NB4 (cell line): ENCODE results near the gene FOXO4.

Experiments used
- DNase-seq: peaks from one replicate; pipeline ENCODE4 v3.0.0; 2010; ENCODE audit warnings: low read depth
- H3K4me3 ChIP-seq: one replicate; pipeline ENCODE4 v1.5.1; 2011; ENCODE audit warnings: mild to moderate bottlenecking, low read depth, low read length, moderate library complexity
- MAX ChIP-seq: IDR thresholded peaks from 2 replicates; pipeline ENCODE4 v1.6.1; 2011; ENCODE audit warnings: low read depth, low read length
- MYC ChIP-seq: IDR thresholded peaks from 2 replicates; pipeline ENCODE4 v1.6.1; 2011; ENCODE audit warnings: low read depth, low read length
- POLR2A ChIP-seq: IDR thresholded peaks from 2 replicates; pipeline ENCODE4 v1.6.1; 2011; ENCODE audit warnings: mild to moderate bottlenecking; ENCODE audit not compliant: insufficient read length; ENCODE audit errors: extremely low read depth
- TF ChIP-seq, protein P1 (sequence below): IDR thresholded peaks from one replicate; pipeline ENCODE4 v1.5.1; 2012; ENCODE audit warnings: low read depth, low read length

Gene FOXO4

GRCh38 chrX:71095981-71096759 lies 519 bp downstream of the FOXO4 start:
- H3K4me3 ChIP-seq, result peak overlapping the region; percentile 70
- DNase-seq, result peak; percentile 78
- no peak for TF ChIP-seq POLR2A
- TF ChIP-seq, protein P1, sequence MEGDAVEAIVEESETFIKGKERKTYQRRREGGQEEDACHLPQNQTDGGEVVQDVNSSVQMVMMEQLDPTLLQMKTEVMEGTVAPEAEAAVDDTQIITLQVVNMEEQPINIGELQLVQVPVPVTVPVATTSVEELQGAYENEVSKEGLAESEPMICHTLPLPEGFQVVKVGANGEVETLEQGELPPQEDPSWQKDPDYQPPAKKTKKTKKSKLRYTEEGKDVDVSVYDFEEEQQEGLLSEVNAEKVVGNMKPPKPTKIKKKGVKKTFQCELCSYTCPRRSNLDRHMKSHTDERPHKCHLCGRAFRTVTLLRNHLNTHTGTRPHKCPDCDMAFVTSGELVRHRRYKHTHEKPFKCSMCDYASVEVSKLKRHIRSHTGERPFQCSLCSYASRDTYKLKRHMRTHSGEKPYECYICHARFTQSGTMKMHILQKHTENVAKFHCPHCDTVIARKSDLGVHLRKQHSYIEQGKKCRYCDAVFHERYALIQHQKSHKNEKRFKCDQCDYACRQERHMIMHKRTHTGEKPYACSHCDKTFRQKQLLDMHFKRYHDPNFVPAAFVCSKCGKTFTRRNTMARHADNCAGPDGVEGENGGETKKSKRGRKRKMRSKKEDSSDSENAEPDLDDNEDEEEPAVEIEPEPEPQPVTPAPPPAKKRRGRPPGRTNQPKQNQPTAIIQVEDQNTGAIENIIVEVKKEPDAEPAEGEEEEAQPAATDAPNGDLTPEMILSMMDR, result no peak
- TF ChIP-seq MYC, result no peak
- TF ChIP-seq MAX, result no peak

DNA sequence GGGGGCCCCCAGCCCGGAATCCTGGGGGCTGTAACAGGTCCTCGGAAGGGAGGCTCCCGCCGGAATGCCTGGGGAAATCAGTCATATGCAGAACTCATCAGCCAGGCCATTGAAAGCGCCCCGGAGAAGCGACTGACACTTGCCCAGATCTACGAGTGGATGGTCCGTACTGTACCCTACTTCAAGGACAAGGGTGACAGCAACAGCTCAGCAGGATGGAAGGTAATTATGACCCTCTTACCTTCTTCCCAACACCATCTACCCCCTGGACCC lies 1.0 kb downstream of the FOXO4 start:
- H3K4me3 ChIP-seq, result peak overlapping the region; percentile 70
- no peak for DNase-seq
- TF ChIP-seq MAX, result no peak
- TF ChIP-seq, protein P1, result no peak
- TF ChIP-seq MYC, result no peak
- TF ChIP-seq POLR2A, result no peak

DNA sequence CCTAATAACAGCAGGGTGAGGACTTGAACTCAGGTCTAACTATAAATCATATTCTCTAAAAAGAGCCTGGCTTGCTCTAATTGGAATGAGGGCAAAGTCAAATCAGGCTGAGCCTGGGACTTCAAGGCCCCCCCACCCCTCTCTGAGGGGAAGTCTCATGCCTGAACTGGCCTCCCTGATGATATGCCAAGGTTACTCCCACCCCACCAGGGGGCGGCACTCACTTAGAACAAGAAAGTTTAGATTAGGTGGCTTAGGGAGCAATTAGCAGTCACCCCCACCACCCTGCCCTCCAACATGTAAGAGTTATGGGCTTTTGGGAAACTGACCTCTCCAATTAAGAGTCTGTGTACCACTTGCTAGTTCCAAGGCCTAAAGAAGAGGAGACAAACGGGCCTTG lies 2.7 kb downstream of the FOXO4 start:
- H3K4me3 ChIP-seq, result no peak overlapping the region
- DNase-seq, result peak; percentile 86
- TF ChIP-seq MAX, result no peak
- TF ChIP-seq, protein P1, result peak; percentile 70
- TF ChIP-seq MYC, result no peak
- no peak for TF ChIP-seq POLR2A

GRCh38 chrX:71098951-71099506 lies 3.4 kb downstream of the FOXO4 start:
- no peak overlapping the region for H3K4me3 ChIP-seq
- TF ChIP-seq MAX, result no peak
- TF ChIP-seq MYC, result no peak
- TF ChIP-seq, protein P1, result no peak
- no peak for TF ChIP-seq POLR2A

DNA sequence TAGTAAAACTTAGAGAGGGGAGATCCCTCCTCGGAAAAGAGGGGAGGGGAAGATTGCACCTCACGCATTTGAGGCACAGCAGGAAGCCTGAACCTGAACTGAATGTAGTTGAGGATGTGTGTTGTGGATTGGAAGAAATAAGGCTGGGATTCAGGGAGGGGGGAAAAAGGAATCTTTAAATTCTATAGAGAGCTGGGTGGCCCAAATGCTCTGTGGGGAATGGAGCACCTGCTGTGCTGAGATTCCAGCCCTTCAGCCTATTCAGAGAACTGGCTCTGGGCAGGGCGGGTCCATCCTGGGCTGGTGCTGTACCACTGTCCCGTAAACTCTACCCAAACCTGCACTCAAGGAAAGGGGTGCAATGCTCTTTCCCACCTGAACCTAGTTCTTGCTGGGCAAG lies 4.1 kb downstream of the FOXO4 start:
- no peak overlapping the region for H3K4me3 ChIP-seq
- no peak for DNase-seq
- TF ChIP-seq MYC (no peak), POLR2A (no peak), MAX (no peak)
- TF ChIP-seq, protein P1, result no peak

More at GRCh38 chrX:71098951-71099506, 3.4 kb downstream of the FOXO4 start:
- DNase-seq, result no peak
